Thymus (tissue), 11 donors: ENCODE data around the gene SYNPO2. TPM values are rescaled to one million over a fixed set of nuclear protein-coding genes. Genes with fewer than 3 reads are reported as not detected.
"Not testable (repeated sequence)": the region's sequence is repeated elsewhere in the genome, so short reads cannot be mapped to it uniquely, and the experiment has no call there.

Experiments used
- DNase-seq, 9 donors: peaks; one replicate each; pipeline ENCODE4 v3.0.0-alpha.2; 2013; ENCODE audit warnings: low spot score in 9 of 9, low read depth in 6 of 9, missing footprints in 1 of 9
- H3K27ac ChIP-seq, 2 donors: one replicate each; pipeline ENCODE4 v1.5.1; 2013; ENCODE audit warnings: control low read depth in 1 of 2, low read depth in 1 of 2, low read length in 1 of 2, mild to moderate bottlenecking in 1 of 2, moderate library complexity in 1 of 2
- H3K27me3 ChIP-seq, 2 donors: one replicate each; pipeline ENCODE4 v1.5.1; 2013; ENCODE audit warnings: low read length in 1 of 2; ENCODE audit not compliant: control insufficient read depth in 2 of 2, insufficient read depth in 1 of 2
- H3K36me3 ChIP-seq, 2 donors: one replicate each; pipeline ENCODE4 v1.5.1; 2013; ENCODE audit warnings: low read length in 1 of 2, mild to moderate bottlenecking in 1 of 2, moderate library complexity in 1 of 2; ENCODE audit not compliant: control insufficient read depth in 2 of 2, insufficient read depth in 2 of 2
- H3K4me1 ChIP-seq, 2 donors: one replicate each; pipeline ENCODE4 v1.5.1; 2013; ENCODE audit warnings: low read length in 2 of 2; ENCODE audit not compliant: control insufficient read depth in 2 of 2, insufficient read depth in 2 of 2
- H3K4me3 ChIP-seq, 2 donors: one replicate each; pipeline ENCODE4 v1.5.1; 2013; ENCODE audit warnings: low read length in 2 of 2, control low read depth in 1 of 2, mild to moderate bottlenecking in 1 of 2
- H3K9me3 ChIP-seq, 2 donors: one replicate each; pipeline ENCODE4 v1.5.1; 2013; ENCODE audit warnings: low read length in 1 of 2, mild to moderate bottlenecking in 1 of 2; ENCODE audit not compliant: control insufficient read depth in 2 of 2, insufficient read depth in 1 of 2
- WGBS: extraction: QIAGEN DNeasy Blood & Tissue Kit; methylation state at CpG from one replicate; pipeline ENCODE4 v1.1.7; 2013; 5-methylcytosine and 5-hydroxymethylcytosine counted together
- polyA plus RNA-seq: library from polyadenylated mRNA; stranded (reverse); fragments of 200-250 nt; gene quantifications from one replicate; pipeline ENCODE4 v1.2.3, GENCODE V29; 2013
- total RNA-seq: library from RNA; stranded (reverse); fragments of 120-200 nt; gene quantifications from one replicate; pipeline ENCODE4 v1.2.4, GENCODE V29; 2013
- donor health status: healthy.

Gene SYNPO2
- total and polyA plus RNA-seq, 2 donors, result 15.8 to 31.3 TPM

DNA sequence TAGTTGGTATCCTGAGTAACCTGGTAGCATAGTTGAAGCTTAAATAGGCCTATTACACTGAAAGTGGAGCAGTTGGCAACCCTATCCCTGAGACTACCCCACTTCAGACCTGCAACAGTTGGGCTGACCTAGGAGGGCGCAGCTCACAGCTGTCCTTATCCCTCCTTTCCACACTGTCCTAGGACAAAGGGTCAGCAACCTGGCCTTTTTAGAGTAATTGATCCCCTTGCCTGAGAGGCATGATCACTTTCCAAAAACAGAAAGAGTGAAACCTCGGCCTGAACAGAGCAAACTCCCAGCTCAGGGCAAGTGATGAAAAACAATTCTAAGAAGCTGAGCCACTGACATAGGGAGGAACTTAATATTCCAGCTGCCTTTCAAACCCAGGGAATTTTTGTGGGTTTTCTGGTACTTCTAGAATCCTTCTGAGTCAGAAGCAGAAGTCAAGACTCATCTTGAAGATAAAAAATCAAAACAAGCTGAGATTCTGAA lies 152.1 kb downstream of the SYNPO2 start:
- no peaks in the 10 kb centered on the region for H3K4me1 ChIP-seq
- H3K9me3 ChIP-seq, result no peaks in the 10 kb centered on the region
- H3K27ac ChIP-seq, result peak overlapping the region; percentile 46 to 67
- H3K36me3 ChIP-seq, result no peaks in the 10 kb centered on the region
- no peak overlapping the region for H3K4me3 ChIP-seq
- WGBS, result 98% methylated on average over 2 of the region's 2 CpGs
- DNase-seq, result peak in 1 of 9 donors; percentile 33
- no peaks in the 10 kb centered on the region for H3K27me3 ChIP-seq

DNA sequence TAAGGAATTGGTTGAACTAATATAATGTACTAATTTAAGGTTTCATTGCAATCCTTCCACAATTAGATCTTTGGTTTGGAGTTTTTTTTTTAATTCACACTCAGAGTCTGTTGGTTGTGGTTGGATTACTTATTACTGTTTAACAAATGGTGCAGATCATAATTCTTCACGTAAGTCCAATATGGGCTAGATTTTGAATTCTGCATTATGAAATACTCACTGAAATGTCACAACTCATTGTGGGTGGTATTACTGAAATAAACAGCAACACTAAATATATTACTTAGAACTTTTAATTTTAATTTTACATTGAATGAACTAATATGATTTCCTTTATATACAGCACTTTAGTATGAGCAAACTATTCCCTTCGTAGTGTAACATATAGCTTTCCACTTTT lies 152.7 kb downstream of the SYNPO2 start:
- no peaks in the 10 kb centered on the region for H3K27me3 ChIP-seq
- peak overlapping the region in 1 of 2 donors; percentile 9 for H3K27ac ChIP-seq
- no peaks in the 10 kb centered on the region for H3K36me3 ChIP-seq
- WGBS, result 95% methylated on average over 2 of the region's 2 CpGs
- no peak overlapping the region for H3K4me3 ChIP-seq
- DNase-seq, result no peak
- no peaks in the 10 kb centered on the region for H3K4me1 ChIP-seq
- no peaks in the 10 kb centered on the region for H3K9me3 ChIP-seq

DNA sequence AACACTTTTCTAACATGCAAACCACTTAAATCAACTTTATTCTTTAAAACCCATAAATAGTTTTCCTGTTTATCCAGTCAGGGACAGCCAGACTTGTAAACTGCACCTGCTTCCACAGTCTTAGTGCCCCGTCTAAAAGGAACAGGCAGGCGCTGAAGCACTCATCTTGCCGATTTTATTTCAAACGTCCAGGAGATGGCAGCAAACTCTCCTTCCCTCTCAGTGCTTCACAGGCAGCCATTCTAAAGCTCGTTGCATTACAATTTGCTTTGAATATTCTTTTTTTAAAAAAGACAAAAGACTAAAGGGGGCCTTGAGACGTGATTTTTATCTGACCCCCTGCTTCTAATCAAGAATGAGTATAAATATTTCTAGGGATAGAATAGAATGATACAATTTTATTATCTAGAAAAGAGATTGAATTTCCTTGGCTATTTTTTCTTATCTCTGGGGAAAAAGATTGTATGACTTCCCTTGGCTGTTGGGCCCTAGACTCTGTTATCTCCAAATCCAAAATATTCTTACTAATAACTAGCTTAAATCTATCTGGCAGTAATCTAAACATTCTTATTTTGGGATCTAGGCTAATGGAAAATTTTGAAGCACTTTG lies 153.4 kb downstream of the SYNPO2 start:
- WGBS, result 2% methylated on average over 6 of the region's 6 CpGs
- H3K27ac ChIP-seq, result no peak overlapping the region
- no peaks in the 10 kb centered on the region for H3K4me1 ChIP-seq
- no peak overlapping the region for H3K4me3 ChIP-seq
- H3K9me3 ChIP-seq, result no peaks in the 10 kb centered on the region
- H3K36me3 ChIP-seq, result no peaks in the 10 kb centered on the region
- no peaks in the 10 kb centered on the region for H3K27me3 ChIP-seq
- peak; percentile 33 to 86 (median 55) for DNase-seq

DNA sequence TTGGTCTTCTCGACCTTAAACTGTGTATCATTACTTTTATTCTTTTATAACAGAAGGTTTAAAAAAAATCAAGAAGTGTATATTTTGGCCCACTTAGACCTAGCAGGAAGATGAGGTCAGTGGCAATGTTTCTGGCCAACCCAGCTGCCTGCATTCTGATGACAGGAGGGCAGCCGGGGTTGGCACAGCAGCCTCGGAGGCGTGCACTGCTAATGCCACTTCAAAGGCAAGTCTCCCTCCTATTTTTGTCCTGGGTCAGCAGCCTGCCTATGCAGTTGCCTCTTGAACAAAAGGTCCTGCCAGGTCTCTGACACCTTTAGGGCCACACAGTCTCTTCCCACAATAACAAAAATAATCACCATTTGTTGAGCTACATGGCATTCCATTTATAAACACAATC lies 157.6 kb downstream of the SYNPO2 start:
- DNase-seq, result no peak
- Histone ChIP-seq H3K4me3 (no peak overlapping the region), H3K9me3 (no peaks in the 10 kb centered on the region), H3K27me3 (no peaks in the 10 kb centered on the region), H3K36me3 (no peaks in the 10 kb centered on the region), H3K27ac (no peak overlapping the region), H3K4me1 (no peaks in the 10 kb centered on the region)
- 71% methylated on average over 4 of the region's 4 CpGs for WGBS

DNA sequence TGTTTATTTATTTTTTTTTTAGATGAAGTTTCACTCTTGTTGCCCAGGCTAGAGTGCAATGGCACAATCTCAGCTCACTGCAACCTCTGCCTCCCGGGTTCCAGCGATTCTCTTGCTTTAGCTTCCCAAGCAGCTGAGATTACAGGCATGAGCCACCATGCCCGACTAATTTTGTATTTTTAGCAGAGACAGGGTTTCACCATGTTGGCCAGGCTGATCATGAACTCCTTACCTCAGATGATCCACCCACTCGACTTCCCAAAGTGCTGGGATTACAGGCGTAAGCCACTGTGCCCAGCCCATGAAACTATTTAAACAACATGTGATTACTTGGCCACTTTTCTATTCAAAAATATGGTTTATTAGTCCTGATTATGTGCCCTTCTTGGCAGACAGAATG lies 158.4 kb downstream of the SYNPO2 start:
- not testable (repeated sequence) for H3K27ac ChIP-seq, H3K4me3 ChIP-seq, H3K4me1 ChIP-seq, H3K9me3 ChIP-seq, DNase-seq, H3K27me3 ChIP-seq, H3K36me3 ChIP-seq
- 96% methylated on average over 5 of the region's 5 CpGs for WGBS

DNA sequence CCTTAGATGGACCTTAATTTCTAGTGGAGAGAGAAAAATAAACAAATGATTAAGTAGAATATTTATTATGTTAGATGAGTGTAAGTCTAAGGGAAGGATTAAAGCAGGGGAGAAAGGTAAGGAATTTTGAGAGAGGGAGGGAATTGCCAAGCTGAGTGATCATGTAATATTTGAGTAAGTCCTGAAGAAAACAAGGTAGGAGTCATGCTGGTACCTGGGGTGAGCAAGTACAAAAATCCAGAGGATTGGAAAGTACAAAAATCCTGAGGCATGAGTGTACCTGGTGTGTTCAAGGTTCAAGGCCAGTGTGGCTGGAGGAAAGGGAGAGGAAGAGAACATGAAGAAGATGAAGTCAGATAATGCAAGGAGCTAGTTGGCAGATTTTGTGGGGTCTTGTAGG lies 159.8 kb downstream of the SYNPO2 start:
- Histone ChIP-seq H3K27me3 (no peaks in the 10 kb centered on the region), H3K4me1 (no peaks in the 10 kb centered on the region), H3K36me3 (no peaks in the 10 kb centered on the region), H3K9me3 (no peaks in the 10 kb centered on the region), H3K27ac (no peak overlapping the region), H3K4me3 (no peak overlapping the region)
- DNase-seq, result no peak

DNA sequence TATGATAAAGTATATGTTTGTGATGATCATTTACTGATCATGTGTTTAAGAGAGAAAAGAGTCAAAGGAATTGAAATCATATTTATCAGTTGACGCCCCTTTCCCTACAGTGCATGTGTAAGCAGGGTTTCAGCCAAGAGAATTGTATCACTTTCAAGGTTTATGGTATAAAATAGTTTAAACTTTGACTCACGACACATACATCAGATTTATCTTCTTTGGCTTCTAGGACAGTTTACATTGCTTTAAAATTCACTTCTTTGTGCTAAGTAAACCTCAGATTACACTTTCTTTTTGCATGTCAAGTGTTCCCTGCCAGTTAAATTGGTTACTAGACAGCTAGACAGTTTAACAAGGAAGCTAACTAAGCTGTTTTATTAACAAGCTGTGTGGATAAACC lies 160.7 kb downstream of the SYNPO2 start:
- 95% methylated on average over 2 of the region's 2 CpGs for WGBS
- Histone ChIP-seq H3K27ac (no peak overlapping the region), H3K4me3 (no peak overlapping the region), H3K4me1 (no peaks in the 10 kb centered on the region), H3K36me3 (no peaks in the 10 kb centered on the region), H3K27me3 (no peaks in the 10 kb centered on the region), H3K9me3 (no peaks in the 10 kb centered on the region)
- DNase-seq, result no peak

DNA sequence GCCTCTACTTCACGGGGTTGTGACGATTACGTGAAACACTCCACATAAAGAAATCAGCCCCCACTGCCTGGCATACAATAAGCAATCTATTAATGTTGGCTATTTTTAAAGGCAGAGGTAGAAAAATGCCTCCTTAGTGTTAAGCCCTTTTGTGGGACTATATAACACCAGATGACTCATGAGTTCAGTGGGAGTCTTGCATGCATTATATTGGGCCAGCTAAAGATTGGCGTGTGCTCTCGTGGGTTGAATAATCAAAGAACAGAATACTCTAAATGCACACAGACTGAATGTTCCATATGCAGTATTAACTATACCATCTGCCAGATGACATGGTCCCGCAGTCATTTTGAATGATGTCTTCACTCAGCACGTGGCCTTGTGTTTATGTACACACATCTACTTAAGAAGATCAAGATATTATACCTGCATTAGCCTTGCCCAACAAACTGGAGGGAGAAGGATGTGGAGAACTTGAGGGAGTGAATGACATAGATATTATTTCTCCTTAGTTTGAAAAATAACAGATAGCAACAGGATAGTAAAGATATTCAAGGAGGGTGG lies 162.0 kb downstream of the SYNPO2 start:
- no peak for DNase-seq
- H3K36me3 ChIP-seq, result no peaks in the 10 kb centered on the region
- 96% methylated on average over 7 of the region's 7 CpGs for WGBS
- H3K4me1 ChIP-seq, result no peaks in the 10 kb centered on the region
- H3K27ac ChIP-seq, result no peak overlapping the region
- H3K4me3 ChIP-seq, result no peak overlapping the region
- no peaks in the 10 kb centered on the region for H3K9me3 ChIP-seq
- H3K27me3 ChIP-seq, result no peaks in the 10 kb centered on the region

DNA sequence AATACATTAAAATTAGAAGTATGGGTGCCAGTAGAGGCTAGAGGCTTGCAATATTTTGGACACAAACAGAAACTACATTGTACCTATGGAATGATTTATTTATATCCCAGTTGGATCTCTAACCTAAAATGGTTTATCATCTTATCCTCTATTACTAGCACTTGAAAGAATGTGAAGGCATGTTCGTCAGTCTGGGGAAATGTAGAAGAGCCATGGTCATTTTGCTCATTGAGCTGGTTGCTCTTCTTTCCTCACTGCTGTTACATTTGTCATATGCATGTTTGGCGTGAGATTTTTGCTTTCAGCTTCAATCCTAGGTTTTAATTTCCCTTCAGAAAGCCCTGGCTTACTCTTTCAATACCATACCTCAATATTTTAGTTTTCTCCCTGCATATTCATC lies 164.6 kb downstream of the SYNPO2 start:
- WGBS, result 95% methylated on average over 2 of the region's 2 CpGs
- Histone ChIP-seq H3K36me3 (no peaks in the 10 kb centered on the region), H3K27ac (no peak overlapping the region)

More for the DNA sequence above, 164.6 kb downstream of the SYNPO2 start:
- H3K27me3 ChIP-seq, result no peaks in the 10 kb centered on the region
- no peak for DNase-seq
- H3K9me3 ChIP-seq, result no peaks in the 10 kb centered on the region
- H3K4me1 ChIP-seq, result no peaks in the 10 kb centered on the region
- no peak overlapping the region for H3K4me3 ChIP-seq
